OCI-LY3 (cell line): Measurements from ENCODE around the gene GPR162.

Experiments used
- H2AFZ ChIP-seq: fragments of 200-600, 300-600 bp; shearing (Covaris generic); 2 replicates; pipeline ENCODE4 v1.6.0; 2014; ENCODE audit warnings: antibody characterized with exemption, low read depth, low read length
- H3K27ac ChIP-seq: fragments of 200-600, 300-600 bp; sonication (generic); 2 replicates; pipeline ENCODE4 v1.5.1; 2014; ENCODE audit warnings: mild to moderate bottlenecking, low read length, moderate library complexity, mixed read lengths
- H3K27me3 ChIP-seq: fragments of 200-600, 300-600 bp; sonication (generic); 2 replicates; pipeline ENCODE4 v1.6.1; 2014; ENCODE audit warnings: low read depth, low read length, mixed read lengths
- H3K36me3 ChIP-seq: fragments of 200-600, 300-600 bp; sonication (generic); replicated peaks from 2 replicates; pipeline ENCODE3; 2014; ENCODE audit warnings: low read depth, low read length, mixed read lengths
- H3K4me1 ChIP-seq: fragments of 300-600, 200-600 bp; sonication (generic); 2 replicates; pipeline ENCODE4 v1.6.1; 2014; ENCODE audit warnings: low read length, mixed read lengths
- H3K4me2 ChIP-seq: fragments of 200-600, 300-600 bp; sonication (generic); 2 replicates; pipeline ENCODE4 v1.6.1; 2014; ENCODE audit warnings: low read length, mixed read lengths
- H3K4me3 ChIP-seq: fragments of 300-600, 200-600 bp; sonication (generic); 2 replicates; pipeline ENCODE4 v1.5.1; 2014; ENCODE audit warnings: antibody characterized with exemption, mild to moderate bottlenecking, low read length, moderate library complexity
- H3K79me2 ChIP-seq: fragments of 300-600, 200-600 bp; shearing (Covaris generic); 2 replicates; pipeline ENCODE4 v1.6.1; 2014; ENCODE audit warnings: mild to moderate bottlenecking, low read length, mixed read lengths
- H3K9ac ChIP-seq: fragments of 300-600, 200-600 bp; shearing (Covaris generic); 2 replicates; pipeline ENCODE4 v1.6.0; 2014; ENCODE audit warnings: mild to moderate bottlenecking, low read length, moderate library complexity
- H3K9me3 ChIP-seq: fragments of 200-600, 300-600 bp; shearing (Covaris generic); 2 replicates; pipeline ENCODE4 v1.6.1; 2014; ENCODE audit warnings: low read length, mixed read lengths; ENCODE audit not compliant: insufficient read depth
- H4K20me1 ChIP-seq: fragments of 200-600, 300-600 bp; sonication (generic); 2 replicates; pipeline ENCODE4 v1.6.1; 2016; ENCODE audit warnings: low read length, mixed read lengths; ENCODE audit not compliant: insufficient read depth
- EZH2phosphoT487 ChIP-seq: fragments of 200-600 bp; shearing (Covaris generic); IDR thresholded peaks from 2 replicates; pipeline ENCODE4 v1.6.1; 2018; ENCODE audit warnings: antibody characterized with exemption, mixed run types, low read depth
- TF ChIP-seq, protein P1 (sequence below): fragments of 200-600, 300-600 bp; sonication (generic); IDR thresholded peaks from 2 replicates; pipeline ENCODE4 v1.5.1; 2014; ENCODE audit warnings: antibody characterized with exemption, low read length, low read depth

Gene GPR162

DNA sequence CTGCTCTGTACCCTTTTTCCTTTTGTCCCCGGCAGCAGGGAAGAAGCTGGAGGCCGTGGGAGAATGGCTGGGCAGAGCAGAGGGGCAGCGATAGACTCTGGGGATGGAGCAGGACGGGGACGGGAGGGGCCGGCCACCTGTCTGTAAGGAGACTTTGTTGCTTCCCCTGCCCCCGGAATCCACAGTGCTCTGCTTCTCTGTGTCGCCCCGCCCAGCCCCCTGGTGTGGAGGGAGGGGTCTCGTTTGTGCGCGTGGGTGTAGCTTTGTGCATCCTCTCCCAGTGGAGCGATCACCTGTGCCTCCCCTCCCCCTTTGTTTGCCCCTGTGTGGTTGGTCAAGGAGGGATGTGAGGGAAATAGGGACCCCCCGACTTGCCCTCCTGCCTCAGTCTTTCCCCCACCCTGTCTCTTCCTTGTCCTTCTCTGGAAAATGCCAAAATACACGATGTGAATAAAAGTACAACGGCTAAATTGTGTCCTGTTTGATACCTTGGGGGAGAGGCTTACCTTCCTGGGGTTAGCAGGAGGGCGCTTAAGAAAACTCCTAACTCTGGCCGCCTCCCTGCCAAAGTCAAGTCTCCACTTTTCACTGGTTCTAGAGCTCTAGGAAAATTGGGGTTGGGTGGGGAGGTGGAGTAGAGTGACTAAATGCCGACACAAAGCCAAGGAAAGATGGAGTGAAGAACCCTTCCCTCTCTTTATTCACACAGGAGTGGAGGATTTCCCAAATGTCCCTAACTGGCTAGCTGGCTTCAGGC, 44.7 kb downstream of the GPR162 start:
- TF ChIP-seq EZH2phosphoT487 = no peak
- TF ChIP-seq, protein P1, sequence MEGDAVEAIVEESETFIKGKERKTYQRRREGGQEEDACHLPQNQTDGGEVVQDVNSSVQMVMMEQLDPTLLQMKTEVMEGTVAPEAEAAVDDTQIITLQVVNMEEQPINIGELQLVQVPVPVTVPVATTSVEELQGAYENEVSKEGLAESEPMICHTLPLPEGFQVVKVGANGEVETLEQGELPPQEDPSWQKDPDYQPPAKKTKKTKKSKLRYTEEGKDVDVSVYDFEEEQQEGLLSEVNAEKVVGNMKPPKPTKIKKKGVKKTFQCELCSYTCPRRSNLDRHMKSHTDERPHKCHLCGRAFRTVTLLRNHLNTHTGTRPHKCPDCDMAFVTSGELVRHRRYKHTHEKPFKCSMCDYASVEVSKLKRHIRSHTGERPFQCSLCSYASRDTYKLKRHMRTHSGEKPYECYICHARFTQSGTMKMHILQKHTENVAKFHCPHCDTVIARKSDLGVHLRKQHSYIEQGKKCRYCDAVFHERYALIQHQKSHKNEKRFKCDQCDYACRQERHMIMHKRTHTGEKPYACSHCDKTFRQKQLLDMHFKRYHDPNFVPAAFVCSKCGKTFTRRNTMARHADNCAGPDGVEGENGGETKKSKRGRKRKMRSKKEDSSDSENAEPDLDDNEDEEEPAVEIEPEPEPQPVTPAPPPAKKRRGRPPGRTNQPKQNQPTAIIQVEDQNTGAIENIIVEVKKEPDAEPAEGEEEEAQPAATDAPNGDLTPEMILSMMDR = no peak
- H3K4me3 ChIP-seq = peak overlapping the region; percentile 100
- no peaks in the 10 kb centered on the region for H3K27me3 ChIP-seq
- H3K36me3 ChIP-seq = peaks cover 51% of the 10 kb centered on the region
- no peak overlapping the region for H2AFZ ChIP-seq
- peaks cover 27% of the 10 kb centered on the region for H4K20me1 ChIP-seq
- H3K4me2 ChIP-seq = peak overlapping the region; percentile 87
- peaks cover 31% of the 10 kb centered on the region for H3K4me1 ChIP-seq
- H3K9me3 ChIP-seq = no peaks in the 10 kb centered on the region
- H3K79me2 ChIP-seq = peaks cover 25% of the 10 kb centered on the region
- peak overlapping the region; percentile 66; the same call in 1 of the 2 replicates for H3K9ac ChIP-seq
- no peak overlapping the region for H3K27ac ChIP-seq

DNA sequence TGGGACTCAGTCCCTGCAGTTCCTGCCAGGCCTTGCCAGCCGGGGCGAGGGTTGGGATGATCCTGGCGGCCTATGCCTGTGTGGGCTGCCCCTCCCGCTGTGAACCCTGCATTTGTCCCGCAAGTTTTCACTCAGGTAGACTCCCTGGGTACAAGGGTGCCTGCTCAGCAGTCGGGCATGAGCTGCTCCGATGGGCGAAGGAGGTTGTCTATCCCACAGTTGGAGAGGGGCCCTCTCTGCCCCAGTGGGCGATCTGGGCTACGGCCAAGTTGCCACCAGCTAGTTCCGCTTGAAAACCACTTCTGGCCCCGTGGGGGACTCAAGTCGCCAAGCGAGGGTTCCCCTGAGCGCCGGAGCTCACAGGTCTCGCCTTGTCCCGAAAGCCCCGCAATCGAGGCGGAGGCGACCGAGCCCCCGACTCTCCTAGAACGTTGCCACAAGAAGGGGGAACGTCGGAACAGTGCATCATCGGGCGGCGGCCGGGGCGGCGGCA, 45.3 kb downstream of the GPR162 start:
- H3K27me3 ChIP-seq = no peaks in the 10 kb centered on the region
- peak overlapping the region; percentile 66 for H3K9ac ChIP-seq
- TF ChIP-seq EZH2phosphoT487 = no peak
- TF ChIP-seq, protein P1 = no peak
- H3K4me2 ChIP-seq = peak overlapping the region; percentile 87
- H2AFZ ChIP-seq = 0 out of 2 replicates have a peak overlapping the region, but pooled peaks have one; percentile 60
- peaks cover 25% of the 10 kb centered on the region for H3K79me2 ChIP-seq
- H3K4me1 ChIP-seq = peaks cover 38% of the 10 kb centered on the region
- H3K36me3 ChIP-seq = peaks cover 48% of the 10 kb centered on the region
- no peaks in the 10 kb centered on the region for H3K9me3 ChIP-seq
- no peak overlapping the region for H3K27ac ChIP-seq
- H4K20me1 ChIP-seq = peaks cover 33% of the 10 kb centered on the region
- peak overlapping the region; percentile 100 for H3K4me3 ChIP-seq

DNA sequence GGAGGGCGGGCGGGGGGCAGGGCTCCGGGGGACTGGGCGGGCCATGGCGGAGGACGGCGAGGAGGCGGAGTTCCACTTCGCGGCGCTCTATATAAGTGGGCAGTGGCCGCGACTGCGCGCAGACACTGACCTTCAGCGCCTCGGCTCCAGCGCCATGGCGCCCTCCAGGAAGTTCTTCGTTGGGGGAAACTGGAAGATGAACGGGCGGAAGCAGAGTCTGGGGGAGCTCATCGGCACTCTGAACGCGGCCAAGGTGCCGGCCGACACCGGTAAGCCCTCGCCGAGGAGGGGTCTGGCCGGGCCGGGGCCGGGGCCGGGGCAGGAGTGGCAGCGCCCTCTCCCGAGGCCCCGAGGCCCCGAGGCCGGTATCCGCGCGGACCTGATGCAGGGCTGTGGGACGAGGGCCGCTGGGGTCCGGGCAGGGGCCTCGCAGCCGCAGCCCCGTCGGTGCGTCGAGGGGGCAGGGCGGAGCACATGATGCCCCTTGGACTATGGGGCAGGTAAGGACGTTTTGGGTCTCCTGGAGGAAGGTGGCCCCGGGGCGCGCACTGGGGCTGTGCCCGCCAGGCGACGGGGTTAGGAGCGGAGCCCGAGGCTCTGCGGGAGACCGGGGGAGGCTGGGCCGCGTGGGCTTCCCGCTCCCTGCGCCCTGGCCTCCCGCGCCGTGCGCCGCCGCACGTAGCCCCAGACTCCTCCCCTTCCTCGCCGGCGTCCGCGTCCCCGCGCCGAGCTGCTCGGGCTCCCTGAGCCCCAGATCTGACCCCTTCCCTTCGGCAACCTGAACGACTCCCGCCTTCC, 46.0 kb downstream of the GPR162 start, which contains the start of gene TPI1:
Gene TPI1 (plus strand): TSS at position 119 of the 798 bp plus-strand sequence. CDS start 36 bp downstream, at position 155.
- H3K9me3 ChIP-seq = no peaks in the 10 kb centered on the region
- peak within 1 kb of the TSS; percentile 79 for H3K27ac ChIP-seq
- peak within 1 kb of the TSS; percentile 99 for H3K9ac ChIP-seq
- TF ChIP-seq EZH2phosphoT487 = no peak
- TF ChIP-seq, protein P1 = no peak
- H3K4me3 ChIP-seq = peak within 1 kb of the TSS; percentile 100
- peaks cover 43% of the 10 kb centered on the region for H3K4me1 ChIP-seq
- H3K79me2 ChIP-seq = peaks cover 25% of the 10 kb centered on the region
- H2AFZ ChIP-seq = 0 out of 2 replicates have a peak within 1 kb of the TSS, but pooled peaks have one; percentile 60
- H4K20me1 ChIP-seq = peaks cover 36% of the 10 kb centered on the region
- peak within 1 kb of the TSS; percentile 100 for H3K4me2 ChIP-seq
- H3K27me3 ChIP-seq = no peaks in the 10 kb centered on the region
- peaks cover 51% of the 10 kb centered on the region for H3K36me3 ChIP-seq
